Myocyte (in vitro differentiated cells): ENCODE measurements around the gene SEMA3D. TPM values are rescaled to one million over a fixed set of nuclear protein-coding genes. Genes with fewer than 3 reads are reported as not detected.

Source experiments
- DNase-seq: peaks from one replicate; pipeline ENCODE4 v3.0.0-alpha.2; 2012; ENCODE audit warnings: low read depth
- total RNA-seq: library from RNA; depleted of rRNA; stranded (reverse); fragments of >200 nt; gene quantifications from 2 replicates; pipeline ENCODE4 v1.2.3, GENCODE V29; 2014

SEMA3D gene
- total RNA-seq, 1 donor from 2014 or later: 0.62 TPM

GRCh38 chr7:85039196-85039923 is 147.5 kb downstream of the SEMA3D start:
- DNase-seq: no peak

GRCh38 chr7:85038466-85038865 is 148.4 kb downstream of the SEMA3D start:
- DNase-seq: no peak

- DNase-seq: no peak
These were observed 153.6 kb downstream of the SEMA3D start for GRCh38 chr7:85033263-85033662.

- no peak for DNase-seq
These were observed 155.4 kb downstream of the SEMA3D start for GRCh38 chr7:85031475-85031874.

- DNase-seq: peak; percentile 37
These were observed 156.0 kb downstream of the SEMA3D start for GRCh38 chr7:85030893-85031292.

GRCh38 chr7:85025312-85025756 is 161.5 kb downstream of the SEMA3D start:
- peak; percentile 23 for DNase-seq

- DNase-seq: no peak
These were observed 162.9 kb downstream of the SEMA3D start for GRCh38 chr7:85023916-85024315.

GRCh38 chr7:85023066-85023712 is 163.7 kb downstream of the SEMA3D start:
- DNase-seq: peak; percentile 82

GRCh38 chr7:85022064-85022697 is 164.7 kb downstream of the SEMA3D start:
- no peak for DNase-seq

GRCh38 chr7:85021101-85021704 is 165.7 kb downstream of the SEMA3D start:
- DNase-seq: peak; percentile 47

GRCh38 chr7:85019778-85020177 is 167.1 kb downstream of the SEMA3D start:
- DNase-seq: no peak

- no peak for DNase-seq
These were observed 167.7 kb downstream of the SEMA3D start for GRCh38 chr7:85019176-85019575.

- no peak for DNase-seq
These were observed 168.4 kb downstream of the SEMA3D start for GRCh38 chr7:85018498-85018897.

GRCh38 chr7:85016286-85016685 is 170.6 kb downstream of the SEMA3D start:
- DNase-seq: no peak

GRCh38 chr7:85014936-85015660 is 171.8 kb downstream of the SEMA3D start:
- DNase-seq: no peak

GRCh38 chr7:85011127-85011526 is 175.7 kb downstream of the SEMA3D start:
- no peak for DNase-seq

- DNase-seq: peak; percentile 22
These were observed 176.6 kb downstream of the SEMA3D start for GRCh38 chr7:85010306-85010705.

GRCh38 chr7:85006754-85007153 is 180.1 kb downstream of the SEMA3D start:
- no peak for DNase-seq

GRCh38 chr7:85004402-85004801 is 182.5 kb downstream of the SEMA3D start:
- peak; percentile 25 for DNase-seq

- DNase-seq: peak; percentile 60
These were observed 185.1 kb downstream of the SEMA3D start for GRCh38 chr7:85001495-85002345.
